SK-N-SH (cell line): Measurements from ENCODE around the gene SOWAHA. TPM values are rescaled to one million over a fixed set of nuclear protein-coding genes. Genes with fewer than 3 reads are reported as not detected.
"Not testable (repeated sequence)": the region's sequence is repeated elsewhere in the genome, so short reads cannot be mapped to it uniquely, and the experiment has no call there.

Experiments used
- CTCF ChIA-PET: fragments of 300-600, 350-600 bp; formaldehyde crosslinking; extraction: SDS; loops from one replicate; lab custom pipeline; 2021; lab: Yijun Ruan, JAX
- POLR2A ChIA-PET: fragments of 350-600 bp; sonication (Branson Sonifier 250); formaldehyde crosslinking; extraction: SDS; loops from one replicate; lab custom pipeline; 2020; ENCODE audit warnings: antibody characterized with exemption, inconsistent platforms; lab: Yijun Ruan, JAX
- DNase-seq: peaks from one replicate; pipeline ENCODE4 v3.0.0; 2012
- H2AFZ ChIP-seq: fragments of 200-600 bp; sonication (generic); 2 replicates; pipeline ENCODE4 v1.8.1; 2016; ENCODE audit warnings: antibody characterized with exemption, mild to moderate bottlenecking, low read depth
- H3F3A ChIP-seq: fragments of 200-600 bp; sonication (generic); replicated peaks from 2 replicates; pipeline ENCODE3; 2016; ENCODE audit warnings: antibody characterized with exemption, mild to moderate bottlenecking; ENCODE audit not compliant: insufficient read depth
- H3K27ac ChIP-seq, 2 experiments: fragments of 200-500 bp in 1 of 2; fragments of 200-600 bp in 1 of 2; sonication (Bioruptor generic) in 1 of 2; sonication (generic), shearing (Covaris generic) in 1 of 2; 2 replicates each; pipeline versions ENCODE4 v1.5.1 to v1.6.1; 2014 to 2016; ENCODE audit warnings: low read depth in 2 of 2, inconsistent platforms in 1 of 2, low read length in 1 of 2, mild to moderate bottlenecking in 1 of 2, mixed read lengths in 1 of 2
- H3K27me3 ChIP-seq: fragments of 200-600 bp; sonication (generic), shearing (Covaris generic); 2 replicates; pipeline ENCODE4 v1.6.1; 2016; ENCODE audit warnings: mixed run types; ENCODE audit not compliant: insufficient read depth
- H3K36me3 ChIP-seq, 2 experiments: fragments of 200-500 bp in 1 of 2; fragments of 200-600 bp in 1 of 2; sonication (Bioruptor generic) in 1 of 2; sonication (generic) in 1 of 2; replicated peaks in 1 of 2; 2 replicates each; pipeline versions ENCODE3 to v1.5.1; 2014 to 2016; ENCODE audit warnings: low read length in 1 of 2, mild to moderate bottlenecking in 1 of 2; ENCODE audit not compliant: insufficient read depth in 2 of 2, control insufficient read depth in 1 of 2
- H3K4me1 ChIP-seq, 2 experiments: fragments of 200-500 bp in 1 of 2; fragments of 200-600 bp in 1 of 2; sonication (Bioruptor generic) in 1 of 2; sonication (generic), shearing (Covaris generic) in 1 of 2; 2 replicates each; pipeline versions ENCODE4 v1.5.1 to v1.6.1; 2014 to 2016; ENCODE audit warnings: low read depth in 1 of 2, low read length in 1 of 2, mixed run types in 1 of 2; ENCODE audit not compliant: insufficient read depth in 2 of 2, control insufficient read depth in 1 of 2
- H3K4me2 ChIP-seq: fragments of 200-600 bp; sonication (generic), shearing (Covaris generic); 2 replicates; pipeline ENCODE4 v1.6.1; 2017; ENCODE audit warnings: mixed run types
- H3K4me3 ChIP-seq, 2 experiments: fragments of 200-500 bp in 1 of 2; fragments of 200-600 bp in 1 of 2; sonication (Bioruptor generic) in 1 of 2; sonication (generic), shearing (Covaris generic) in 1 of 2; 2 replicates each; pipeline versions ENCODE4 v1.5.1 to v1.8.1; 2014 to 2016; ENCODE audit warnings: low read depth in 2 of 2, inconsistent platforms in 1 of 2, low read length in 1 of 2, mild to moderate bottlenecking in 1 of 2, mixed read lengths in 1 of 2, moderate library complexity in 1 of 2
- H3K79me2 ChIP-seq: fragments of 200-600 bp; sonication (generic); 2 replicates; pipeline ENCODE4 v1.8.1; 2017; ENCODE audit warnings: mild to moderate bottlenecking; ENCODE audit not compliant: insufficient read depth
- H3K9ac ChIP-seq: fragments of 200-600 bp; sonication (generic); 2 replicates; pipeline ENCODE4 v1.6.1; 2017; ENCODE audit warnings: mixed run types
- H3K9me2 ChIP-seq: fragments of 200-600 bp; sonication (generic); 2 replicates; pipeline ENCODE4 v1.6.1; 2017; ENCODE audit warnings: mixed run types
- H3K9me3 ChIP-seq: fragments of 200-600 bp; sonication (generic); 2 replicates; pipeline ENCODE4 v1.6.1; 2017; ENCODE audit warnings: mixed run types, mild to moderate bottlenecking, moderate library complexity
- H4K20me1 ChIP-seq: fragments of 200-600 bp; sonication (generic); 2 replicates; pipeline ENCODE4 v1.6.1; 2017; ENCODE audit warnings: mild to moderate bottlenecking, mixed run types; ENCODE audit not compliant: insufficient read depth
- ELF1 ChIP-seq: IDR thresholded peaks from 2 replicates; pipeline ENCODE4 v1.4.0; 2012
- FOXM1 ChIP-seq: IDR thresholded peaks from 2 replicates; pipeline ENCODE4 v1.4.0; 2012; ENCODE audit warnings: low read depth, mild to moderate bottlenecking
- MEF2A ChIP-seq: IDR thresholded peaks from 2 replicates; pipeline ENCODE4 v1.4.0; 2012; ENCODE audit warnings: low read depth, borderline replicate concordance
- NFIC ChIP-seq: IDR thresholded peaks from 2 replicates; pipeline ENCODE4 v1.4.0; 2012; ENCODE audit warnings: borderline replicate concordance
- USF1 ChIP-seq: IDR thresholded peaks from 2 replicates; pipeline ENCODE4 v1.4.0; 2012; ENCODE audit warnings: low read depth, borderline replicate concordance
- WGBS: methylation state at CpG from one replicate; pipeline ENCODE4 v1.1.6; 2017; ENCODE audit warnings: low lambda C conversion rate; 5-methylcytosine and 5-hydroxymethylcytosine counted together
- polyA plus RNA-seq, 3 experiments: library from polyadenylated mRNA; depleted of rRNA; stranded (reverse); fragments of >200 nt; gene quantifications; 2 replicates each; pipeline ENCODE4 v1.2.3, GENCODE V29; 2012

Gene SOWAHA
- polyA plus RNA-seq, 1 of the 3 experiments (the other 2 are of a cell fraction): 0.30 TPM

GRCh38 chr5:132802044-132802684 lies 10.9 kb upstream of the SOWAHA start:
- Histone ChIP-seq H3K9me3 (no peaks in the 10 kb centered on the region), H3K27me3 (no peaks in the 10 kb centered on the region)

DNA sequence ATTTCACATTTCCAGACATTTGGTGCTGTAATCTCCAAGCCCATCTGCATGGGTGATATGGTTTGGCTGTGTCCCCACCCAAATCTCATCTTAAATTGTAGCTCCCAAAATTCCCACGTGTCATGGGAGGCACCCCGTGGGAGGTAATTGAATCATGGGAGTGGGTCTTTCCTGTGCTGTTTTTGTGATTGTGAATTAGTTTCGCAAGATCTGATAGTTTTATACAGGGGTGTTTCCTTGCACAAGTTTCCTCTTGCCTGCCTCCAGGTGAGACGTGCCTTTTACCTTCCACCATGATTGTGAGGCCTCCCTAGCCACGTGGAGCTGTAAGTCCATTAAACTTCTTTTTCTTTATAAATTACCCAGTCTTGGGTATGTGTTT lies 10.4 kb upstream of the SOWAHA start:
- H3K4me3 ChIP-seq, H4K20me1 ChIP-seq, H3K9ac ChIP-seq, DNase-seq, H3K4me2 ChIP-seq, H2AFZ ChIP-seq, H3F3A ChIP-seq, H3K4me1 ChIP-seq, H3K27ac ChIP-seq, H3K9me2 ChIP-seq, H3K27me3 ChIP-seq, POLR2A ChIA-PET, H3K9me3 ChIP-seq, H3K79me2 ChIP-seq, H3K36me3 ChIP-seq: not testable (repeated sequence)
- 48% methylated on average over 5 of the region's 5 CpGs for WGBS
- CTCF ChIA-PET: interaction anchor here (1.5 to 2.3 kb wide), 3 partner anchors 18 to 277 kb away, joined by 4 to 18 read pairs (median 7); no protein-coding TSS in a partner anchor

More at GRCh38 chr5:132802044-132802684, 10.9 kb upstream of the SOWAHA start:
- no peak overlapping the region for H3K9ac ChIP-seq
- WGBS: 72% methylated on average over 5 of the region's 5 CpGs
- H3K36me3 ChIP-seq: no peaks in the 10 kb centered on the region
- DNase-seq: no peak
- ChIA-PET POLR2A (no interaction called here), CTCF (interaction anchor here (1.1 to 2.3 kb wide), 5 partner anchors 9 to 276 kb away, joined by 3 to 18 read pairs (median 4); no protein-coding TSS in a partner anchor)
- no peaks in the 10 kb centered on the region for H3K9me2 ChIP-seq
- H4K20me1 ChIP-seq: no peaks in the 10 kb centered on the region
- no peak overlapping the region for H3K27ac ChIP-seq
- H3K4me1 ChIP-seq: peaks cover 0 to 5% of the 10 kb centered on the region in 2 experiments; a peak in 1 of 4 replicates
- no peak overlapping the region for H3K4me3 ChIP-seq
- no peak overlapping the region for H2AFZ ChIP-seq
- no peaks in the 10 kb centered on the region for H3F3A ChIP-seq
- no peak for TF ChIP-seq FOXM1
- TF ChIP-seq MEF2A: no peak
- TF ChIP-seq USF1: no peak
- TF ChIP-seq ELF1: no peak
- TF ChIP-seq NFIC: no peak
- H3K79me2 ChIP-seq: no peaks in the 10 kb centered on the region
- no peak overlapping the region for H3K4me2 ChIP-seq

DNA sequence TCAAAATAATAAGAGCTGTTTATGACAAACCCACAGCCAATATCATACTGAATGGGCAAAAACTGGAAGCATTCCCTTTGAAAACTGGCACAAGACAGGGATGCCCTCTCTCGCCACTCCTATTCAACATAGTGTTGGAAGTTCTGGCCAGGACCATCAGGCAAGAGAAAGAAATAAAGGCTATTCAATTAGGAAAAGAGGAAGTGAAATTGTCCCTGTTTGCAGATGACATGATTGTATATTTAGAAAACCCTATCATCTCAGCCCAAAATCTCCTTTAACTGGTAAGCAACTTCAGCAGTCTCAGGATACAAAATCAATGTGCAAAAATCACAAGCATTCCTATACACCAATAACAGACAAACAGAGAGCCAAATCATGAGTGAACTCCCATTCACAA lies 8.9 kb upstream of the SOWAHA start:
- CTCF ChIA-PET, H3F3A ChIP-seq, H3K79me2 ChIP-seq, H3K9me2 ChIP-seq, H3K4me3 ChIP-seq, H3K27me3 ChIP-seq, H3K9me3 ChIP-seq, POLR2A ChIA-PET, DNase-seq, H3K4me2 ChIP-seq, H3K4me1 ChIP-seq, H3K27ac ChIP-seq, H4K20me1 ChIP-seq, H2AFZ ChIP-seq, H3K9ac ChIP-seq, H3K36me3 ChIP-seq: not testable (repeated sequence)
- WGBS: 94% methylated on average over 1 of the region's 1 CpG

DNA sequence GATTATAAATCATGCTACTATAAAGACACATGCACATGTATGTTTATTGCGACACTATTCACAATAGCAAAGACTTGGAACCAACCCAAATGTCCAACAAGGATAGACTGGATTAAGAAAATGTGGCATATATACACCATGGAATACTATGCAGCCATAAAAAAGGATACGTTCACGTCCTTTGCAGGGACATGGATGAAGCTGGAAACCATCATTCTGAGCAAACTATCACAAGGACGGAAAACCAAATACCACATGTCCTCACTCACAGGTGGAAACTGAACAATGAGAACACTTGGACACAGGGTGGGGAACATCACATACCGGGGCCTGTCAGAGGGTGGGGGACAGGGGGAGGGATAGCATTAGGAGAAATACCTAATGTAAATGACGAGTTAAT lies 7.2 kb upstream of the SOWAHA start:
- H3K79me2 ChIP-seq, H3K27ac ChIP-seq, H3F3A ChIP-seq, H3K9me3 ChIP-seq, H3K27me3 ChIP-seq, POLR2A ChIA-PET, H3K4me2 ChIP-seq, H3K36me3 ChIP-seq, H4K20me1 ChIP-seq, H3K4me3 ChIP-seq, DNase-seq, CTCF ChIA-PET, H3K9me2 ChIP-seq, H3K9ac ChIP-seq, H2AFZ ChIP-seq, H3K4me1 ChIP-seq: not testable (repeated sequence)
- WGBS: 59% methylated on average over 6 of the region's 6 CpGs

GRCh38 chr5:132806804-132807162 lies 6.3 kb upstream of the SOWAHA start:
- H3K4me3 ChIP-seq, DNase-seq, H4K20me1 ChIP-seq, H3K4me1 ChIP-seq, H3K4me2 ChIP-seq, H3K27me3 ChIP-seq, H3K9me2 ChIP-seq, H3K9ac ChIP-seq, H3F3A ChIP-seq, H3K9me3 ChIP-seq, H2AFZ ChIP-seq, H3K79me2 ChIP-seq, H3K27ac ChIP-seq, POLR2A ChIA-PET, H3K36me3 ChIP-seq: not testable (repeated sequence)
- 91% methylated on average over 12 of the region's 12 CpGs for whole genome bisulfite sequencing
- CTCF ChIA-PET: interaction anchor here (0.7 to 1.9 kb wide), 6 partner anchors 11 to 77 kb away, joined by 3 to 6 read pairs (median 4); no protein-coding TSS in a partner anchor
